Tibial artery (tissue), 4 donors: ENCODE data around the gene ELAC1.

Source experiments
- DNase-seq, 2 donors: peaks; one replicate each; pipeline ENCODE4 v3.0.0-alpha.2; 2019
- H3K27ac ChIP-seq, 2 donors: fragments of 200-600 bp; sonication (generic) in 1 of 2; 1 replicate in 1 of 2; 2 replicates in 1 of 2; pipeline ENCODE4 v1.5.1; 2018 to 2019; ENCODE audit warnings: mild to moderate bottlenecking in 1 of 2
- H3K27me3 ChIP-seq, 2 donors: fragments of 200-600 bp; sonication (generic) in 1 of 2; one replicate each; pipeline versions ENCODE4 v1.5.1 to v1.6.0; 2016 to 2019
- H3K36me3 ChIP-seq, 3 donors: fragments of 200-600 bp; sonication (generic) in 2 of 3; one replicate each; pipeline ENCODE4 v1.5.1; 2016 to 2019; ENCODE audit warnings: mild to moderate bottlenecking in 2 of 3
- H3K4me1 ChIP-seq, 4 donors: fragments of 200-600 bp; sonication (generic) in 2 of 4; 1 replicate in 3 of 4; 2 replicates in 1 of 4; pipeline ENCODE4 v1.5.1; 2016 to 2019
- H3K4me3 ChIP-seq, 2 donors: fragments of 200-600 bp; sonication (generic) in 1 of 2; 1 replicate in 1 of 2; 2 replicates in 1 of 2; pipeline ENCODE4 v1.5.1; 2018 to 2019; ENCODE audit warnings: mild to moderate bottlenecking in 2 of 2
- H3K9me3 ChIP-seq, 3 donors: fragments of 200-600 bp; sonication (generic) in 1 of 3; one replicate each; pipeline ENCODE4 v1.5.1; 2016 to 2019
- intact Hi-C: fragments of 100-400 bp; cut with DNase I; formaldehyde crosslinking; loops from one replicate; pipeline ENCODE4 v1.15.0; 2023; ENCODE audit warnings: low total_unique reads
- TF ChIP-seq, protein P1 (sequence below), 2 experiments: fragments of 200-600 bp in 1 of 2; fragments of 450-650 bp in 1 of 2; IDR thresholded peaks; one replicate each; pipeline ENCODE4 v1.5.1; 2017 to 2019; ENCODE audit warnings: antibody characterized with exemption in 2 of 2, mild to moderate bottlenecking in 1 of 2, moderate library complexity in 1 of 2

ELAC1 gene

DNA sequence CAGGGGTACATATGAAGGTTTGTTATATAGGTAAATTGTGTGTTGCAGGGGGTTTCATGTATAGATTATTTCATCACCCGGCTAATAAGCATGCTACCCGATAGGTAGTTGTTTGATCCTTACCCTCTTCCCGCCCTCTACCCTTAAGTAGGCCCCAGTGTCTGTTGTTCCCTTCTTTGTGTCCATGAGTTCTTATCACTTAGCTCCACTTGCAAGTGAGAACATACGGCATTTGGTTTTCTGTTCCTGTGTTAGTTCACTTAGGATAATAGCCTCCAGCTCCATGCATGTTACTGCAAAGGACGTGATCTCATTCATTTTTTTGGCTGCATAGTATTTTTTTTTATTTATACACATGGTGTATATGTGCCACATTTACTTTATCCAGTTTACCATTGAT, 34.2 kb upstream of the ELAC1 start:
- Histone ChIP-seq H3K27me3 (no peaks in the 10 kb centered on the region), H3K27ac (no peak overlapping the region), H3K9me3 (no peaks in the 10 kb centered on the region), H3K36me3 (peaks cover 6 to 18% (median 15%) of the 10 kb centered on the region in 3 donors), H3K4me1 (no peaks in the 10 kb centered on the region), H3K4me3 (no peak overlapping the region)
- intact Hi-C loops: no loop called here
- DNase-seq: no peak
- TF ChIP-seq, protein P1, sequence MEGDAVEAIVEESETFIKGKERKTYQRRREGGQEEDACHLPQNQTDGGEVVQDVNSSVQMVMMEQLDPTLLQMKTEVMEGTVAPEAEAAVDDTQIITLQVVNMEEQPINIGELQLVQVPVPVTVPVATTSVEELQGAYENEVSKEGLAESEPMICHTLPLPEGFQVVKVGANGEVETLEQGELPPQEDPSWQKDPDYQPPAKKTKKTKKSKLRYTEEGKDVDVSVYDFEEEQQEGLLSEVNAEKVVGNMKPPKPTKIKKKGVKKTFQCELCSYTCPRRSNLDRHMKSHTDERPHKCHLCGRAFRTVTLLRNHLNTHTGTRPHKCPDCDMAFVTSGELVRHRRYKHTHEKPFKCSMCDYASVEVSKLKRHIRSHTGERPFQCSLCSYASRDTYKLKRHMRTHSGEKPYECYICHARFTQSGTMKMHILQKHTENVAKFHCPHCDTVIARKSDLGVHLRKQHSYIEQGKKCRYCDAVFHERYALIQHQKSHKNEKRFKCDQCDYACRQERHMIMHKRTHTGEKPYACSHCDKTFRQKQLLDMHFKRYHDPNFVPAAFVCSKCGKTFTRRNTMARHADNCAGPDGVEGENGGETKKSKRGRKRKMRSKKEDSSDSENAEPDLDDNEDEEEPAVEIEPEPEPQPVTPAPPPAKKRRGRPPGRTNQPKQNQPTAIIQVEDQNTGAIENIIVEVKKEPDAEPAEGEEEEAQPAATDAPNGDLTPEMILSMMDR (IDR thresholded peaks at IDR 0.05): no peak

DNA sequence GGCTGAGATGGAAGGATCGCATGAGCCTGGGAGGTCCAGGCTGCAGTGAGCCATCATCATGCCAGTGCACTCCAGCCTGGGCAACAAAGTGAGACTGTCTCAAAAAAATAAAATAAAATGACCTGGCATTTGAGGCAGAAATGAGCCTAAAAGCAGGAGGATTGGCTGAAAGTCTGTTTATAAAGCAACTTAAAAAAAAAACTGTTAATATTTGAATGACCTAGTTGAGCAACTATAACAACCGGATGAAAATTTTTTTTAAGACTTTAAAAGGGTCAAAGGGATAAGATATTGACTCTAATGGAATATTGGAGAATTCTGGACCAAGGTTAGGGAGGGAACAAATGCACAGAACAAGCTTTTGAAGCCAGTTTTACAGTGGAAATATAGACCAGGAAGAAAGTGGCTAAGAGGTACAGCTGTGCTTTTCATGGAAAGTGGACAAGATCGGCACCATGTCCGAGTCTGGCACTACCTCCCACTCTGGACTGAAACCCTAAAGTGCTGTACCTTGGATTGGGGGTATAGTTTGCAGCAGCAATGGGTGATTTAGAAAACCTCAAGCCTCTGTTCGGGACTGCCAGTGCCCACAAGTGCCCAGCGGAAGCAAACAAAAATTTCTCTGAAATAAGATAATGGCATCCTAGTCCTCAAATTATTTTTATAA, 33.2 kb upstream of the ELAC1 start:
- Histone ChIP-seq H3K27me3 (no peaks in the 10 kb centered on the region), H3K36me3 (peaks cover 6 to 16% (median 10%) of the 10 kb centered on the region in 3 donors), H3K4me3 (no peak overlapping the region), H3K9me3 (no peaks in the 10 kb centered on the region), H3K27ac (no peak overlapping the region), H3K4me1 (no peaks in the 10 kb centered on the region)
- TF ChIP-seq, protein P1 (IDR thresholded peaks at IDR 0.05): no peak
- intact Hi-C loops: no loop called here
- no peak for DNase-seq

DNA sequence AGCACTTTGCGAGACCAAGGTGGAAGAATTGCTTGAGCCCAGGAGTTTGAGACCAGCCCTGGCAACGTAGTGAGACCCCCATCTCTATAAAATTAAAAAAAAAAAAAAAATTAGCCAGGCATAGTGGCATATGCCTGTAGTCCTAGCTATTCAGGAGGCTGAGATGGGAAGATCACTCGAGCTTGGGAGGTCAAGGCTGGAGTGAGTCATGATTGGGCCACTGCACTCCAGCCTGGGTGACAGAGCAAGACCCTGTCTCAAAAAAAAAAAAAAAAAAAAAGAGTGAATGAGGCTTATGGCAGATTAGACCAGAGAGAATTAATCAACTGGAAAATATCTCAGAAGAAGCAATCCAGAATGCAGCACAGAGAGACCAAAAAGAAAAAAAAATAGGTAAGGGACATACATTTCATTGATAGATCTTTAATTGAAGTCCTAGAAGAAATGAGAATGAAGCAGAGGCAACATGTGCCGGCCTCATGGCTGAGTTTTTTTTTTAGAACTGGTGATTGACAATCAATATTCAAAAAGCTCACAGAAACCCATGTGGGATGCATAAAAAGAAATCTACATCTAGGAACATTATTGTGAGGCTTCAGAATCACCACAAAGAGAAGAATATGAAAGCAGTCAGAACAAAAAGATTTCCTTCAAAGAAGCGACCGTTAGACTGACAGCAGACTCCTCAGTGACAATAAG, 32.2 kb upstream of the ELAC1 start:
- Histone ChIP-seq H3K27ac (no peak overlapping the region), H3K4me1 (no peaks in the 10 kb centered on the region), H3K9me3 (no peaks in the 10 kb centered on the region), H3K27me3 (no peaks in the 10 kb centered on the region), H3K36me3 (peaks cover 4 to 23% (median 6%) of the 10 kb centered on the region in 3 donors), H3K4me3 (no peak overlapping the region)
- no peak for DNase-seq
- intact Hi-C loops: no loop called here
- TF ChIP-seq, protein P1 (IDR thresholded peaks at IDR 0.05): no peak

DNA sequence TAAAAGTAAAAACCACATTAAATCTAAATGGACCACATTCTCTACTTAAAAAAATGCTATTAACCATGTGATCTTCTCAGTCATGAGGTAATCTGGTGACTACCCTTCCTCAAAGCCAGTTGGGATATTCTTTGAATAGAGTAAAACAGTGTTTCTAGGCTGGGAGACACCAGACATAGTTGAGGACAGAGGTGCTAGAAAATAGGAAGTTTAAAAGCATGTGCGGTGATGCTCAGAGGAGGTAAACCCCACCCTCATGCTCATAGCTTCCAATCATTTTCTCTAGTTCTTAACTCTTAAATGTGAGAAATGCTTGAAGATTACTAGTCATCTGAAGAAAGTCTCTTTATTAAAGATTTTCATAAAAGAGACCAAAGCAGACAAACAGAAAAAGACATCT, 30.7 kb upstream of the ELAC1 start:
- no peaks in the 10 kb centered on the region for H3K9me3 ChIP-seq
- H3K36me3 ChIP-seq: peaks cover 4 to 26% (median 6%) of the 10 kb centered on the region in 3 donors
- no peaks in the 10 kb centered on the region for H3K27me3 ChIP-seq
- TF ChIP-seq, protein P1 (IDR thresholded peaks at IDR 0.05): no peak
- no peak overlapping the region for H3K27ac ChIP-seq
- no peak overlapping the region for H3K4me3 ChIP-seq
- H3K4me1 ChIP-seq: no peaks in the 10 kb centered on the region
- DNase-seq: no peak
- intact Hi-C loops: no loop called here

DNA sequence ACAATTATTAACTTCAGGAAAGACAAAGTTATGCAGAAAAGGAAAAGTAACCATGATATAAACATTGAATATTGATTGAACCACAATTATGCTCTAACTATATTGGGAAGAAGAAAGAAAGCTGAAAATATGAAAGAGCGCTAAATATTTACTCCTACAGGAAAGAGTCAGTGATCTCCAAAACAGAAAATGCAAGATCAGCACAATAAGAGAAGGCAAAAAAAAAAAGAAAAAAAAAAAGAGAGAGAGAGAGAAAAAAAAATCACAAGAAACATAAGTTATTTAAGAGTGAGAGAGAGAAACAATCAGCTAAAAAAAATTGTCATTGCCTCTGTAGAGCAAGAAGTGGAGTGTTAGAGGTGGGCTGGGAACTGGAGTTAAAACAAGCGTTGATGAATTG, 28.9 kb upstream of the ELAC1 start:
- no peaks in the 10 kb centered on the region for H3K27me3 ChIP-seq
- no peak overlapping the region for H3K4me3 ChIP-seq
- H3K27ac ChIP-seq: no peak overlapping the region
- H3K36me3 ChIP-seq: peaks cover 0 to 11% (median 0%) of the 10 kb centered on the region in 3 donors
- H3K9me3 ChIP-seq: no peaks in the 10 kb centered on the region
- intact Hi-C loops: no loop called here
- DNase-seq: no peak
- TF ChIP-seq, protein P1 (IDR thresholded peaks at IDR 0.05): no peak
- no peaks in the 10 kb centered on the region for H3K4me1 ChIP-seq
